Activated CD8-positive, alpha-beta memory T cell treated with anti-CD3 and anti-CD28 coated beads, Interleukin-2, amount 10 ng/mL, durations not matched to agents 7 days and 5 days (primary cell): ENCODE data around the gene FOXO6. TPM values are rescaled to one million over a fixed set of nuclear protein-coding genes. Genes with fewer than 3 reads are reported as not detected.

Experiments used
- ATAC-seq: fragments of 150-1000 bp; cut with Tn5 transposase; one replicate; pipeline ENCODE4 v1.10.0; 2021; ENCODE audit warnings: moderate library complexity
- CTCF ChIA-PET: fragments of 350-600 bp; sonication (Branson Sonifier 250); formaldehyde crosslinking; loops from one replicate; lab custom pipeline; 2021; ENCODE audit warnings: antibody characterized with exemption; lab: Charles Lee
- DNase-seq: peaks from one replicate; pipeline ENCODE4 v3.0.0-alpha.2; 2020
- H3K27ac Mint-ChIP-seq: one replicate; pipeline ENCODE4 v1.8.0; 2021; ENCODE audit warnings: mild to moderate bottlenecking, mixed read lengths
- H3K27me3 Mint-ChIP-seq: one replicate; pipeline ENCODE4 v1.8.0; 2021; ENCODE audit warnings: mixed read lengths
- H3K36me3 Mint-ChIP-seq: one replicate; pipeline ENCODE4 v1.8.0; 2021; ENCODE audit warnings: mild to moderate bottlenecking, mixed read lengths
- H3K4me1 Mint-ChIP-seq: one replicate; pipeline ENCODE4 v1.8.0; 2021; ENCODE audit warnings: mixed read lengths
- H3K4me3 Mint-ChIP-seq: one replicate; pipeline ENCODE4 v1.8.0; 2021; ENCODE audit warnings: mild to moderate bottlenecking, moderate library complexity, mixed read lengths
- H3K9me3 Mint-ChIP-seq: one replicate; pipeline ENCODE4 v1.8.0; 2022; ENCODE audit warnings: low read depth, mixed read lengths
- total RNA-seq, 2 experiments: library from RNA; stranded (reverse); gene quantifications; one replicate each; pipeline ENCODE4 v1.2.3, GENCODE V29; 2021

Gene FOXO6
- total RNA-seq, 2 experiments from 2014 or later, result not detected

GRCh38 chr1:41391834-41392527 lies 30.7 kb downstream of the FOXO6 start:
- CTCF ChIA-PET, result no interaction called here

GRCh38 chr1:41392528-41392924 lies 31.3 kb downstream of the FOXO6 start:
- DNase-seq, result no peak
- Mint-ChIP-seq H3K9me3 (no peaks in the 10 kb centered on the region), H3K4me1 (peaks cover 5% of the 10 kb centered on the region), H3K4me3 (no peak overlapping the region), H3K36me3 (no peaks in the 10 kb centered on the region), H3K27ac (no peak overlapping the region), H3K27me3 (peaks cover 14% of the 10 kb centered on the region)
- no peak for ATAC-seq
- CTCF ChIA-PET, result no interaction called here

More at GRCh38 chr1:41391834-41392527, 30.7 kb downstream of the FOXO6 start:
- Mint-ChIP-seq H3K27ac (no peak overlapping the region), H3K36me3 (no peaks in the 10 kb centered on the region), H3K4me1 (peaks cover 5% of the 10 kb centered on the region), H3K27me3 (peaks cover 16% of the 10 kb centered on the region), H3K9me3 (no peaks in the 10 kb centered on the region), H3K4me3 (no peak overlapping the region)
- ATAC-seq, result peak; percentile 27
- no peak for DNase-seq

GRCh38 chr1:41393716-41394368 lies 32.6 kb downstream of the FOXO6 start:
- ATAC-seq, result no peak
- H3K36me3 Mint-ChIP-seq, result no peaks in the 10 kb centered on the region

GRCh38 chr1:41394369-41394744 lies 33.1 kb downstream of the FOXO6 start:
- no peak overlapping the region for H3K27ac Mint-ChIP-seq
- CTCF ChIA-PET, result interaction anchor here (1.7 kb wide), 1 partner anchor 112 kb away, joined by 4 read pairs; no protein-coding TSS in a partner anchor
- peaks cover 12% of the 10 kb centered on the region for H3K27me3 Mint-ChIP-seq
- H3K36me3 Mint-ChIP-seq, result no peaks in the 10 kb centered on the region
- ATAC-seq, result no peak
- DNase-seq, result no peak
- peaks cover 5% of the 10 kb centered on the region for H3K4me1 Mint-ChIP-seq
- H3K9me3 Mint-ChIP-seq, result no peaks in the 10 kb centered on the region
- H3K4me3 Mint-ChIP-seq, result no peak overlapping the region

More at GRCh38 chr1:41393716-41394368, 32.6 kb downstream of the FOXO6 start:
- no peak overlapping the region for H3K27ac Mint-ChIP-seq
- peaks cover 12% of the 10 kb centered on the region for H3K27me3 Mint-ChIP-seq
- CTCF ChIA-PET, result interaction anchor here (1.7 kb wide), 1 partner anchor 111 kb away, joined by 4 read pairs; no protein-coding TSS in a partner anchor
- H3K4me3 Mint-ChIP-seq, result no peak overlapping the region
- DNase-seq, result no peak
- no peaks in the 10 kb centered on the region for H3K9me3 Mint-ChIP-seq
- H3K4me1 Mint-ChIP-seq, result peaks cover 5% of the 10 kb centered on the region

GRCh38 chr1:41394959-41395956 lies 34.0 kb downstream of the FOXO6 start:
- DNase-seq (no peak), ATAC-seq (no peak)
- no peaks in the 10 kb centered on the region for H3K9me3 Mint-ChIP-seq
- H3K27ac Mint-ChIP-seq, result no peak overlapping the region
- H3K4me3 Mint-ChIP-seq, result no peak overlapping the region
- H3K27me3 Mint-ChIP-seq, result peaks cover 13% of the 10 kb centered on the region
- CTCF ChIA-PET, result interaction anchor here (0.8 to 1.7 kb wide), 3 partner anchors 22 to 113 kb away, joined by 3 to 4 read pairs (median 3); no protein-coding TSS in a partner anchor
- peaks cover 5% of the 10 kb centered on the region for H3K4me1 Mint-ChIP-seq
- H3K36me3 Mint-ChIP-seq, result no peaks in the 10 kb centered on the region

GRCh38 chr1:41396084-41396483 lies 34.9 kb downstream of the FOXO6 start:
- DNase-seq (no peak), ATAC-seq (no peak)
- peaks cover 5% of the 10 kb centered on the region for H3K4me1 Mint-ChIP-seq
- H3K9me3 Mint-ChIP-seq, result no peaks in the 10 kb centered on the region
- H3K36me3 Mint-ChIP-seq, result no peaks in the 10 kb centered on the region
- H3K4me3 Mint-ChIP-seq, result no peak overlapping the region
- no peak overlapping the region for H3K27ac Mint-ChIP-seq
- H3K27me3 Mint-ChIP-seq, result peaks cover 15% of the 10 kb centered on the region
- CTCF ChIA-PET, result interaction anchor here (1.5 kb wide), 1 partner anchor 34 kb away, joined by 3 read pairs; no protein-coding TSS in a partner anchor

- H3K27me3 Mint-ChIP-seq, result peaks cover 15% of the 10 kb centered on the region
- CTCF ChIA-PET, result interaction anchor here (1.1 kb wide), 1 partner anchor 11 kb away, joined by 3 read pairs; no protein-coding TSS in a partner anchor
- H3K27ac Mint-ChIP-seq, result no peak overlapping the region
- H3K4me1 Mint-ChIP-seq, result peaks cover 5% of the 10 kb centered on the region
- ATAC-seq (no peak), DNase-seq (no peak)
- no peak overlapping the region for H3K4me3 Mint-ChIP-seq
- no peaks in the 10 kb centered on the region for H3K36me3 Mint-ChIP-seq
- H3K9me3 Mint-ChIP-seq, result no peaks in the 10 kb centered on the region
Measured at GRCh38 chr1:41397020-41397419, 35.8 kb downstream of the FOXO6 start.

GRCh38 chr1:41397753-41398330 lies 36.6 kb downstream of the FOXO6 start:
- Mint-ChIP-seq H3K4me1 (peaks cover 5% of the 10 kb centered on the region), H3K27ac (no peak overlapping the region), H3K9me3 (no peaks in the 10 kb centered on the region), H3K27me3 (peaks cover 22% of the 10 kb centered on the region), H3K36me3 (no peaks in the 10 kb centered on the region), H3K4me3 (no peak overlapping the region)
- no peak for DNase-seq
- ATAC-seq, result no peak
- CTCF ChIA-PET, result no interaction called here

GRCh38 chr1:41399145-41399795 lies 38.0 kb downstream of the FOXO6 start:
- H3K36me3 Mint-ChIP-seq, result no peaks in the 10 kb centered on the region
- no peak overlapping the region for H3K27ac Mint-ChIP-seq
- H3K4me3 Mint-ChIP-seq, result no peak overlapping the region
- ATAC-seq, result no peak
- CTCF ChIA-PET, result no interaction called here
- DNase-seq, result no peak
- H3K9me3 Mint-ChIP-seq, result no peaks in the 10 kb centered on the region
- H3K4me1 Mint-ChIP-seq, result peaks cover 5% of the 10 kb centered on the region
- peaks cover 30% of the 10 kb centered on the region for H3K27me3 Mint-ChIP-seq

- Mint-ChIP-seq H3K36me3 (no peaks in the 10 kb centered on the region), H3K27ac (no peak overlapping the region), H3K9me3 (no peaks in the 10 kb centered on the region), H3K4me1 (peaks cover 5% of the 10 kb centered on the region), H3K27me3 (peaks cover 35% of the 10 kb centered on the region), H3K4me3 (no peak overlapping the region)
- DNase-seq (no peak), ATAC-seq (no peak)
- CTCF ChIA-PET, result no interaction called here
Measured at GRCh38 chr1:41400225-41400624, 39.0 kb downstream of the FOXO6 start.

- Mint-ChIP-seq H3K27ac (no peak overlapping the region), H3K36me3 (no peaks in the 10 kb centered on the region), H3K9me3 (no peaks in the 10 kb centered on the region), H3K27me3 (peaks cover 29% of the 10 kb centered on the region), H3K4me3 (no peak overlapping the region), H3K4me1 (no peaks in the 10 kb centered on the region)
- CTCF ChIA-PET, result no interaction called here
- ATAC-seq (no peak), DNase-seq (no peak)
Measured at GRCh38 chr1:41401899-41402298, 40.7 kb downstream of the FOXO6 start.

GRCh38 chr1:41404308-41404761 lies 43.1 kb downstream of the FOXO6 start:
- DNase-seq (peak; percentile 46), ATAC-seq (no peak)
- Mint-ChIP-seq H3K4me3 (no peak overlapping the region), H3K36me3 (no peaks in the 10 kb centered on the region), H3K4me1 (no peaks in the 10 kb centered on the region), H3K27ac (no peak overlapping the region), H3K27me3 (peaks cover 35% of the 10 kb centered on the region), H3K9me3 (no peaks in the 10 kb centered on the region)
- CTCF ChIA-PET, result no interaction called here
